ENCODE data around the gene SIGLEC12. TPM values are rescaled to one million over a fixed set of nuclear protein-coding genes. Genes with fewer than 3 reads are reported as not detected.

The SIGLEC12 gene
- 0.20 TPM for total RNA-seq

GRCh38 chr19:51501594-51502263 lies at the start of gene SIGLEC12:
SIGLEC12 (minus strand) TSS chr19:51501800; CDS start chr19:51501733, 67 bp downstream.
- ATAC-seq = peak; percentile 57
- no peak for DNase-seq (ENCODE audit: low spot score)

GRCh38 chr19:51550848-51551672 lies 49.5 kb upstream of the SIGLEC12 start:
- DNase-seq (ENCODE audit: low spot score) (no peak), ATAC-seq (no peak)

- DNase-seq (ENCODE audit: low spot score) (no peak), ATAC-seq (no peak)
Observed at GRCh38 chr19:51549533-51550324, 48.1 kb upstream of the SIGLEC12 start.

- no peak for ATAC-seq
- DNase-seq (ENCODE audit: low spot score) = no peak
Observed at GRCh38 chr19:51548891-51549305, 47.3 kb upstream of the SIGLEC12 start.

GRCh38 chr19:51548213-51548651 lies 46.6 kb upstream of the SIGLEC12 start:
- DNase-seq (ENCODE audit: low spot score) = no peak
- no peak for ATAC-seq

- no peak for DNase-seq (ENCODE audit: low spot score)
- no peak for ATAC-seq
Observed at GRCh38 chr19:51547397-51548212, 46.0 kb upstream of the SIGLEC12 start.

GRCh38 chr19:51546650-51547396 lies 45.2 kb upstream of the SIGLEC12 start:
- ATAC-seq = no peak
- DNase-seq (ENCODE audit: low spot score) = no peak

- no peak for ATAC-seq
- DNase-seq (ENCODE audit: low spot score) = no peak
Observed at GRCh38 chr19:51546107-51546649, 44.6 kb upstream of the SIGLEC12 start.

GRCh38 chr19:51544038-51544437 lies 42.4 kb upstream of the SIGLEC12 start:
- DNase-seq (ENCODE audit: low spot score) = no peak

GRCh38 chr19:51542699-51543098 lies 41.1 kb upstream of the SIGLEC12 start:
- ATAC-seq = no peak
- no peak for DNase-seq (ENCODE audit: low spot score)

More at GRCh38 chr19:51544038-51544437, 42.4 kb upstream of the SIGLEC12 start:
- ATAC-seq = no peak

- ATAC-seq (no peak), DNase-seq (ENCODE audit: low spot score) (no peak)
Observed at GRCh38 chr19:51541458-51542357, 40.1 kb upstream of the SIGLEC12 start.

GRCh38 chr19:51539821-51540366 lies 38.3 kb upstream of the SIGLEC12 start:
- ATAC-seq = no peak
- no peak for DNase-seq (ENCODE audit: low spot score)

- ATAC-seq = no peak
- DNase-seq (ENCODE audit: low spot score) = no peak
Observed at GRCh38 chr19:51535535-51535934, 33.9 kb upstream of the SIGLEC12 start.

GRCh38 chr19:51531349-51532315 lies 30.0 kb upstream of the SIGLEC12 start, which contains the start of gene SIGLEC6:
SIGLEC6 (minus strand) TSS chr19:51531670; CDS start chr19:51531648, 22 bp downstream.
- ATAC-seq = peak; percentile 58

GRCh38 chr19:51530616-51531015 lies 29.0 kb upstream of the SIGLEC12 start:
- DNase-seq (ENCODE audit: low spot score) = no peak
- ATAC-seq = no peak

More at GRCh38 chr19:51531349-51532315, 30.0 kb upstream of the SIGLEC12 start, which contains the start of gene SIGLEC6:
- no peak for DNase-seq (ENCODE audit: low spot score)

GRCh38 chr19:51529301-51529700 lies 27.7 kb upstream of the SIGLEC12 start:
- ATAC-seq = no peak
- DNase-seq (ENCODE audit: low spot score) = no peak

GRCh38 chr19:51525651-51526050 lies 24.1 kb upstream of the SIGLEC12 start:
- no peak for ATAC-seq
- no peak for DNase-seq (ENCODE audit: low spot score)

Measured in left lobe of liver (tissue), 2 donors.